GM19193 (cell line): ENCODE data around the gene P2RY14.

Source experiments
- POLR2A ChIP-seq: IDR thresholded peaks from 4 replicates; pipeline ENCODE4 v1.6.1; 2011; ENCODE audit not compliant: insufficient read depth, insufficient read length; ENCODE audit errors: extremely low read depth

Gene P2RY14

GRCh38 chr3:151169262-151169947 lies 108.9 kb downstream of the P2RY14 start:
- no peak for TF ChIP-seq POLR2A

- TF ChIP-seq POLR2A: no peak
Measured at GRCh38 chr3:151168269-151169094, 109.9 kb downstream of the P2RY14 start.

GRCh38 chr3:151166161-151166560 lies 112.2 kb downstream of the P2RY14 start:
- no peak for TF ChIP-seq POLR2A

- no peak for TF ChIP-seq POLR2A
Measured at GRCh38 chr3:151165226-151165625, 113.1 kb downstream of the P2RY14 start.
